IMR-90 (cell line): ENCODE results near the gene NR6A1. TPM values are rescaled to one million over a fixed set of nuclear protein-coding genes. Genes with fewer than 3 reads are reported as not detected.

ENCODE experiments used
- ATAC-seq: fragments of 200-7000 bp; cut with Tn5 transposase; 2 replicates; pipeline ENCODE4 v1.9.1; 2020; ENCODE audit warnings: low read depth, mild to moderate bottlenecking, moderate library complexity
- BruUV-seq: library from RNA; stranded (reverse); fragments of 400-500 nt; replicated peaks from 2 replicates; lab custom pipeline; 2021; lab: Mats Ljungman, UMichigan
- CTCF ChIA-PET: fragments of 300-600 bp; formaldehyde crosslinking; extraction: SDS; loops from one replicate; lab custom pipeline; 2021; ENCODE audit warnings: antibody characterized with exemption; lab: Yijun Ruan, JAX
- POLR2A ChIA-PET: fragments of 300-600 bp; sonication (Branson Sonifier 250); formaldehyde crosslinking; loops from one replicate; lab custom pipeline; 2022; ENCODE audit warnings: antibody characterized with exemption; ENCODE audit not compliant: unreplicated experiment; lab: Charles Lee
- DNase-seq: peaks from one replicate; pipeline ENCODE4 v3.0.0; 2013
- H2AFZ ChIP-seq: replicated peaks from 2 replicates; pipeline ENCODE3; 2013; ENCODE audit warnings: low read length, mild to moderate bottlenecking; ENCODE audit not compliant: poor library complexity
- H2AK5ac ChIP-seq: 2 replicates; pipeline ENCODE4 v1.6.1; 2013; ENCODE audit warnings: low read depth, low read length, inconsistent platforms
- H2AK9ac ChIP-seq: replicated peaks from 2 replicates; pipeline ENCODE3; 2013; ENCODE audit warnings: mild to moderate bottlenecking, low read depth, low read length, moderate library complexity; ENCODE audit not compliant: poor library complexity
- H2BK120ac ChIP-seq: 2 replicates; pipeline ENCODE4 v1.6.1; 2013; ENCODE audit warnings: low read depth, low read length, inconsistent platforms
- H2BK15ac ChIP-seq: 3 replicates; pipeline ENCODE4 v1.6.1; 2013; ENCODE audit warnings: low read depth, low read length, inconsistent platforms
- H2BK20ac ChIP-seq: 2 replicates; pipeline ENCODE4 v1.6.1; 2013; ENCODE audit warnings: low read depth, mild to moderate bottlenecking, inconsistent platforms, low read length, moderate library complexity
- H2BK5ac ChIP-seq: 2 replicates; pipeline ENCODE4 v1.6.1; 2013; ENCODE audit warnings: mild to moderate bottlenecking, low read depth, low read length, inconsistent platforms; ENCODE audit not compliant: poor library complexity, severe bottlenecking
- H3K14ac ChIP-seq: replicated peaks from 2 replicates; pipeline ENCODE4 v1.6.1; 2013; ENCODE audit warnings: low read depth, low read length, inconsistent platforms
- H3K18ac ChIP-seq: 2 replicates; pipeline ENCODE4 v1.6.1; 2013; ENCODE audit warnings: low read depth, low read length, control low read depth
- H3K23ac ChIP-seq: 2 replicates; pipeline ENCODE4 v1.6.1; 2013; ENCODE audit warnings: low read depth, low read length, inconsistent platforms
- H3K27ac ChIP-seq: 2 replicates; pipeline ENCODE4 v1.5.1; 2013; ENCODE audit warnings: mild to moderate bottlenecking, control low read depth, low read length; ENCODE audit not compliant: insufficient read depth
- H3K27me3 ChIP-seq: 2 replicates; pipeline ENCODE4 v1.6.1; 2013; ENCODE audit warnings: low read length; ENCODE audit not compliant: control insufficient read depth, insufficient read depth
- H3K36me3 ChIP-seq: 2 replicates; pipeline ENCODE4 v1.6.1; 2013; ENCODE audit warnings: low read length, mixed read lengths; ENCODE audit not compliant: control insufficient read depth, insufficient read depth
- H3K4ac ChIP-seq: 2 replicates; pipeline ENCODE4 v1.6.1; 2013; ENCODE audit warnings: low read depth, low read length, inconsistent platforms
- H3K4me1 ChIP-seq: 2 replicates; pipeline ENCODE4 v1.6.1; 2013; ENCODE audit warnings: low read length, mixed read lengths; ENCODE audit not compliant: control insufficient read depth, insufficient read depth
- H3K4me2 ChIP-seq: 2 replicates; pipeline ENCODE4 v1.6.1; 2013; ENCODE audit warnings: low read depth, mild to moderate bottlenecking, control low read depth, low read length, moderate library complexity
- H3K4me3 ChIP-seq: 2 replicates; pipeline ENCODE4 v1.5.1; 2013; ENCODE audit warnings: low read depth, mild to moderate bottlenecking, control low read depth, low read length, moderate library complexity; ENCODE audit not compliant: insufficient read depth
- H3K56ac ChIP-seq: 2 replicates; pipeline ENCODE4 v1.6.1; 2013; ENCODE audit warnings: low read length, inconsistent platforms; ENCODE audit not compliant: insufficient read depth; ENCODE audit errors: extremely low read depth
- H3K79me1 ChIP-seq, 2 experiments: 2 replicates each; pipeline ENCODE4 v1.6.1; 2013; ENCODE audit warnings: low read length in 2 of 2, inconsistent platforms in 1 of 2, low read depth in 1 of 2
- H3K9ac ChIP-seq: 2 replicates; pipeline ENCODE4 v1.6.1; 2013; ENCODE audit warnings: low read depth, low read length, control low read depth
- H3K9me1 ChIP-seq: 2 replicates; pipeline ENCODE4 v1.6.1; 2013; ENCODE audit warnings: low read length, inconsistent platforms; ENCODE audit not compliant: insufficient read depth
- H3K9me3 ChIP-seq: 2 replicates; pipeline ENCODE4 v1.6.1; 2013; ENCODE audit warnings: low read length; ENCODE audit not compliant: control insufficient read depth, insufficient read depth
- H4K20me1 ChIP-seq: 2 replicates; pipeline ENCODE4 v1.6.1; 2013; ENCODE audit warnings: low read length, inconsistent platforms; ENCODE audit not compliant: insufficient read depth
- H4K5ac ChIP-seq: 2 replicates; pipeline ENCODE4 v1.6.1; 2013; ENCODE audit warnings: mild to moderate bottlenecking, low read depth, low read length, control low read depth
- H4K8ac ChIP-seq, 2 experiments: 2 replicates each; pipeline ENCODE4 v1.6.1; 2013; ENCODE audit warnings: low read depth in 2 of 2, low read length in 2 of 2, control low read depth in 1 of 2, inconsistent platforms in 1 of 2
- H4K91ac ChIP-seq: 2 replicates; pipeline ENCODE4 v1.6.1; 2013; ENCODE audit warnings: low read depth, low read length, inconsistent platforms; ENCODE audit not compliant: insufficient read depth
- RFX5 ChIP-seq: IDR thresholded peaks from 2 replicates; pipeline ENCODE4 v1.8.0; 2012; ENCODE audit warnings: low read depth, mild to moderate bottlenecking, low read length, moderate library complexity
- WGBS, 2 experiments: methylation state at CpG; one replicate each; pipeline versions ENCODE4 v1.1.5 to v1.1.7; 2013; ENCODE audit warnings: missing lambda C conversion rate in 2 of 2; ENCODE audit not compliant: insufficient read length in 1 of 2; ENCODE audit errors: extremely low coverage in 2 of 2; 5-methylcytosine and 5-hydroxymethylcytosine counted together
- dilution Hi-C: fragments of 300-500 bp; cut with HindIII; formaldehyde crosslinking; loops from one replicate; pipeline ENCODE4 v1.14.3; 2018; ENCODE audit warnings: low sequenced_read_pairs; ENCODE audit not compliant: unreplicated experiment
- in situ Hi-C: fragments of 300-500 bp; cut with MboI; formaldehyde crosslinking; loops from 3 replicates; pipeline ENCODE4 v1.14.3; 2019; ENCODE audit warnings: low sequenced_read_pairs, inconsistent platforms, mixed read lengths
- intact Hi-C: fragments of 100-400 bp; cut with micrococcal nuclease; formaldehyde crosslinking; loops from 2 replicates; pipeline ENCODE4 v1.10.0; 2022
- polyA plus RNA-seq, 3 experiments: library from polyadenylated mRNA; depleted of rRNA; stranded (reverse); fragments of >200 nt; gene quantifications; 2 replicates each; pipeline ENCODE4 v1.2.3, GENCODE V29; 2012; ENCODE audit warnings: low replicate concordance in 1 of 3
- total RNA-seq: library from RNA; depleted of rRNA; stranded (reverse); fragments of >200 nt; gene quantifications from 2 replicates; pipeline ENCODE4 v1.2.3, GENCODE V29; 2012

The NR6A1 gene
- total and polyA plus RNA-seq, 2 of the 4 experiments (the other 2 are of a cell fraction), result 0.14 to 0.36 TPM

DNA sequence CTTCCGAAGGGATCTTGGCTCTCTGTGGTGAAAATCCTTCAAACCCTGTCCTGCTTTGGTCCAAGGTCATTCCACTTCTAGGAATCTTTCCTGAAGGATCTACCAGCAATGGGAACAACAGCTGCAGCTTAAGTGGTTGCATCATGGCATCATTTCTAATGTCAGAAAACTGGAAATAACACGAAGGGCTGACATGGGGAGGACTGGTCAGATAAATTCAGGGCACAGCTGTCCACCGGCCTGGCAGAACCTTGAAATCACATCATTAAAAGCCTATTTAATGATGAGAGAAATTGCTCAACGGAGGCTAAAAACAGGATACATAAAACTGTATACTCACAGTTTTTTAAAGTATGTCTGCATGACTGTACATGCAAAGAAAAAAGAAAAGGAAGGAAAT, 34.1 kb upstream of the NR6A1 start:
- Histone ChIP-seq H2AFZ (peak overlapping the region; percentile 4), H3K4me3 (no peak overlapping the region), H3K9me1 (peaks cover 2% of the 10 kb centered on the region; the same call in 1 of the 2 replicates), H3K4me2 (no peak overlapping the region), H3K4me1 (peaks cover 4% of the 10 kb centered on the region; the same call in 1 of the 2 replicates), H3K27me3 (no peaks in the 10 kb centered on the region; the same call in 1 of the 2 replicates), H3K23ac (no peak overlapping the region), H2BK15ac (no peak overlapping the region), H3K18ac (no peak overlapping the region), H2AK9ac (no peak overlapping the region), H3K4ac (no peak overlapping the region), H3K9me3 (no peaks in the 10 kb centered on the region), H4K8ac (peak overlapping the region in 1 of 2 experiments; percentile 35; a peak in 1 of 4 replicates), H3K14ac (peak overlapping the region; percentile 16; the same call in 1 of the 2 replicates), H3K27ac (no peak overlapping the region), H3K79me1 (no peaks in the 10 kb centered on the region), H2BK20ac (no peak overlapping the region), H3K36me3 (peaks cover 9% of the 10 kb centered on the region; the same call in 1 of the 2 replicates), H3K56ac (no peak overlapping the region), H4K91ac (no peak overlapping the region), H2BK120ac (no peak overlapping the region), H4K20me1 (no peaks in the 10 kb centered on the region), H2BK5ac (no peak overlapping the region), H4K5ac (no peak overlapping the region), H3K9ac (no peak overlapping the region), H2AK5ac (no peak overlapping the region)
- in situ Hi-C loops, result no loop called here
- intact Hi-C loops, result no loop called here
- ChIA-PET CTCF (no interaction called here), POLR2A (no interaction called here)
- dilution Hi-C loops, result no loop called here
- DNase-seq (peak; percentile 29), ATAC-seq (peak; percentile 17)
- TF ChIP-seq RFX5, result no peak
- 13% methylated on average over 1 of the region's 4 CpGs; no CpG with 5 or more reads in 1 of the 2 experiments for WGBS, 2 experiments
- BruUV-seq, result no TSS peak
